ENCODE results near the gene MYH13. TPM values are rescaled to one million over a fixed set of nuclear protein-coding genes. Genes with fewer than 3 reads are reported as not detected.
A peak's percentile ranks its signal among the peaks of the same experiment; 100 is the strongest.

Gene MYH13
- total RNA-seq, 2 experiments from 2014 or later = not detected

- no peak for DNase-seq
- H3K9me3 Mint-ChIP-seq = peaks cover 2% of the 10 kb centered on the region
- ChIA-PET CTCF (no interaction called here), POLR2A (no interaction called here)
- no peaks in the 10 kb centered on the region for H3K36me3 Mint-ChIP-seq
- H3K27me3 Mint-ChIP-seq = peaks cover 4% of the 10 kb centered on the region
- no peak overlapping the region for H3K27ac Mint-ChIP-seq
- no peaks in the 10 kb centered on the region for H3K4me1 Mint-ChIP-seq (ENCODE audit: low read depth)
- intact Hi-C loops (cut with micrococcal nuclease) = no loop called here
- no peak overlapping the region for H3K4me3 Mint-ChIP-seq
Observed at GRCh38 chr17:10380631-10381408, 8.0 kb upstream of the MYH13 start.

DNA sequence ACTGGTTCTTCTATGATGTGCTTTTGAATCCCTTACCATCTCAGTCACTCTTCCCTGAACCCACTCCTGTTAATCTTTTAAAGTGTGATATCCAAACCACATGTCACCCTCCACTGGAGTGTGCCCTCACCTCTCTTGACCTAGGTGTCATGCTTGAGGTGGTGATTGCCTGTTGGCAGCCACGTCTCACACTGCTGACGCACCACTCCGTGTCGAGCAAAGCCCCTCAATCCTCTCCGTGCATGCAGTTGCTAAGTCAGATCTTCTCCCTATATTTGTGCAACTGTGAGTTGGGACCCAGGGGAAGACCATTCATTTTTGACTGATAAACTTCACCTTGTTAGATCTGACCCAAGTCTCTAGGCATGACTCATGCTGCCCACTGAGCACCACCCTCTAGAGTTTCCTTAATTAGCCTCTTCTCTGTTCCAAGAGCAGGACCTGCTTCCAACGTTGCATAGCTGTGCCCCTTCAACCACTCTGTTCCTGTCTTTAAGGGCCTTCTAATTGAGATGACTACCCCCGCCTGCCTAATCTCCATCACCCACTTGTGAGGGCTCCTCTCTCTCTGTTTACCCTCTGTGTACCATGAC lies 2.7 kb downstream of the MYH13 start:
- Mint-ChIP-seq H3K4me3 (no peak overlapping the region), H3K4me1 (ENCODE audit: low read depth) (no peaks in the 10 kb centered on the region), H3K27ac (no peak overlapping the region), H3K9me3 (no peaks in the 10 kb centered on the region), H3K36me3 (no peaks in the 10 kb centered on the region), H3K27me3 (no peaks in the 10 kb centered on the region)
- POLR2A ChIA-PET = no interaction called here
- no peak for DNase-seq
- CTCF ChIA-PET = no interaction called here
- intact Hi-C loops (cut with micrococcal nuclease) = no loop called here

DNA sequence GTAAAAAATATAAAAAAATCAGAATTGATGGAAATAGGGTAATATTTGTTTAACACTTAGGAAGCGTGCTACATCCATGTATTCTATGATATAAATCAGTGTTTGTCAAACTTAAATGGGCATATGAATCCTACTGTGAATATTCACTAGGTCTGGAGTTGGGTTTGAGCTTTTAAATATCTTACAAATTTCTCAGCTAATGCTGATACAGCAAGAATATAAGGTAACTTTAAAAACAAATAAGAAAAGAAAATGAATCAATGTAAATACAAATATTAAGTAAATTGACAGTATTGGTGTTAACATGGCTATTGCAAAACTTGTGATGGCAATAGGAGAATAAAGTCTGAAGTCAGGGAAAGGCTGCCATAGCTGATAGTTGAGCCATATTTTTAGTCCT lies 3.6 kb downstream of the MYH13 start:
- ChIA-PET CTCF (no interaction called here), POLR2A (no interaction called here)
- no peak overlapping the region for H3K4me3 Mint-ChIP-seq
- no peaks in the 10 kb centered on the region for H3K9me3 Mint-ChIP-seq
- no peaks in the 10 kb centered on the region for H3K4me1 Mint-ChIP-seq (ENCODE audit: low read depth)
- no peaks in the 10 kb centered on the region for H3K27me3 Mint-ChIP-seq
- DNase-seq = no peak
- no peak overlapping the region for H3K27ac Mint-ChIP-seq
- intact Hi-C loops (cut with micrococcal nuclease) = no loop called here
- no peaks in the 10 kb centered on the region for H3K36me3 Mint-ChIP-seq

DNA sequence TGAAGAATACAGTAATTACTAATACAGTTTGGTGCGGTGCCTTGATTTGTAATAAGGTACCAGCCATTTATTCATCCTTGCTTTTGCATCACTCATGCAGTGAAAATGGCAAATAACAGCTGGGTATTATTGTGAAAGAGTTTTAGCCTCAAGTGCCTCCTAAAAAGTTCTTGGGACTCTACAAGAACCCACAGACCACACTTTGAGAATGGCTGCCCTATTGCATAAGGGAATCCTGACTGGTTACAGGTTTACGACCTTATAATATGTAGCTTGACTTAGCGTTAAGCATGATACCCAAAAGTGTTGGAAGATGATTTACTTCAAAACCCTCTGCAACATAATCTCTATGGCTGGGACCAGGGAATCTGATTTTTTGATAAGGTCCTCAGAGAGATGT lies 4.2 kb downstream of the MYH13 start:
- H3K4me3 Mint-ChIP-seq = no peak overlapping the region
- no peak for DNase-seq
- intact Hi-C loops (cut with micrococcal nuclease) = no loop called here
- H3K36me3 Mint-ChIP-seq = no peaks in the 10 kb centered on the region
- no peak overlapping the region for H3K27ac Mint-ChIP-seq
- POLR2A ChIA-PET = no interaction called here
- H3K4me1 Mint-ChIP-seq (ENCODE audit: low read depth) = no peaks in the 10 kb centered on the region
- CTCF ChIA-PET = no interaction called here
- H3K27me3 Mint-ChIP-seq = no peaks in the 10 kb centered on the region
- H3K9me3 Mint-ChIP-seq = no peaks in the 10 kb centered on the region

DNA sequence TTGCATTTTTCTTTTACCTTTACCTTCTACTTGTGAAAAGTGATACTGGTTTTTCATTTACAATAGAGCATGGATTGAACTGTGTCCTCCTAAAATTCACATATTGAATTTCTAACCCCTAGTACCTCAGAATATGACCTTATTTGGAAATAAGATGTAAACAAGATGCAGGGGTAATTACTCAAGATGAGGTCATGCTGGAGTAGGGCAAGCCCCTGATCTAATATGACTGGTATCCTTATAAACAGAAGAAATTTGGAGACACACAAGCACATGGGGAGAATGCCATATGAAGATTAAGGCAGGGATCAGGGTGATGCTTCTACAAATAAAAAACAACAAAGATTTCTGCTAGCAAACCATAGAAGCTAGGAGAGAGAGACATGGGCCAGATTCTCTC lies 12.2 kb downstream of the MYH13 start:
- intact Hi-C loops (cut with micrococcal nuclease) = no loop called here
- no peak overlapping the region for H3K27ac Mint-ChIP-seq
- H3K4me1 Mint-ChIP-seq (ENCODE audit: low read depth) = no peaks in the 10 kb centered on the region
- no peak overlapping the region for H3K4me3 Mint-ChIP-seq
- ChIA-PET CTCF (no interaction called here), POLR2A (no interaction called here)
- no peaks in the 10 kb centered on the region for H3K9me3 Mint-ChIP-seq
- no peak for DNase-seq
- no peaks in the 10 kb centered on the region for H3K36me3 Mint-ChIP-seq
- no peaks in the 10 kb centered on the region for H3K27me3 Mint-ChIP-seq

- Mint-ChIP-seq H3K27me3 (no peaks in the 10 kb centered on the region), H3K4me1 (ENCODE audit: low read depth) (no peaks in the 10 kb centered on the region), H3K4me3 (no peak overlapping the region), H3K27ac (no peak overlapping the region), H3K9me3 (no peaks in the 10 kb centered on the region), H3K36me3 (no peaks in the 10 kb centered on the region)
- CTCF ChIA-PET = no interaction called here
- POLR2A ChIA-PET = no interaction called here
- DNase-seq = peak; percentile 30
- intact Hi-C loops (cut with micrococcal nuclease) = no loop called here
Observed at GRCh38 chr17:10357768-10358167, 15.0 kb downstream of the MYH13 start.

- Mint-ChIP-seq H3K9me3 (no peaks in the 10 kb centered on the region), H3K27ac (no peak overlapping the region), H3K4me3 (no peak overlapping the region), H3K27me3 (peaks cover 2% of the 10 kb centered on the region), H3K4me1 (ENCODE audit: low read depth) (no peaks in the 10 kb centered on the region), H3K36me3 (no peaks in the 10 kb centered on the region)
- intact Hi-C loops (cut with micrococcal nuclease) = no loop called here
- no peak for DNase-seq
- ChIA-PET CTCF (interaction anchor here (1.0 kb wide), 1 partner anchor 27 kb away, joined by 3 read pairs; no protein-coding TSS in a partner anchor), POLR2A (no interaction called here)
Observed at GRCh38 chr17:10354651-10355050, 18.2 kb downstream of the MYH13 start.

- Mint-ChIP-seq H3K36me3 (no peaks in the 10 kb centered on the region), H3K4me1 (ENCODE audit: low read depth) (no peaks in the 10 kb centered on the region), H3K27me3 (peaks cover 2% of the 10 kb centered on the region), H3K27ac (no peak overlapping the region), H3K4me3 (no peak overlapping the region), H3K9me3 (no peaks in the 10 kb centered on the region)
- DNase-seq = no peak
- ChIA-PET POLR2A (no interaction called here), CTCF (interaction anchor here (1.0 to 1.1 kb wide), 2 partner anchors 57 to 265 kb away, joined by 3 read pairs; no protein-coding TSS in a partner anchor)
- intact Hi-C loops (cut with micrococcal nuclease) = no loop called here
Observed at GRCh38 chr17:10352893-10353292, 19.9 kb downstream of the MYH13 start.

DNA sequence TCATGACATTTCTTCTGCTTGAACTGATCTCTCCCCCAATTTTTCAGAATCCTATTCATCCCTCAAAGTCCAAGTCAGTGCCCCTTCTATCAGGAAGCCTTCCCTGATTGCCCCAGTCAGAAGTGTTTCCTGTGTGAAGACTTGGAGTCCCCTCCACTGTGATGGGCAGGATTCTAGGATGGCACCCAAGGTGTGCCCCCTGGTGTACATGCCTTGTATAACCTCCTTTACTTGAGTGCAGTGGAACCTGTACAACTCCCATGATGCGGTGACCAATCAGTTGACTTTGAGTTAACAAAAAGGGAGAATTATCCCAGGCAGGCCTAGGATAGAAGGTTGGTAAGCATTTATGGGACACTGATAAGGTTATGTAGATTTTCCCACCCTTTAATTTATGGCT lies 23.4 kb downstream of the MYH13 start:
- CTCF ChIA-PET = no interaction called here
- H3K36me3 Mint-ChIP-seq = no peaks in the 10 kb centered on the region
- no peaks in the 10 kb centered on the region for H3K9me3 Mint-ChIP-seq
- intact Hi-C loops (cut with micrococcal nuclease) = no loop called here
- DNase-seq = no peak
- no peaks in the 10 kb centered on the region for H3K4me1 Mint-ChIP-seq (ENCODE audit: low read depth)
- H3K27me3 Mint-ChIP-seq = peaks cover 2% of the 10 kb centered on the region
- no peak overlapping the region for H3K27ac Mint-ChIP-seq
- POLR2A ChIA-PET = no interaction called here
- no peak overlapping the region for H3K4me3 Mint-ChIP-seq

DNA sequence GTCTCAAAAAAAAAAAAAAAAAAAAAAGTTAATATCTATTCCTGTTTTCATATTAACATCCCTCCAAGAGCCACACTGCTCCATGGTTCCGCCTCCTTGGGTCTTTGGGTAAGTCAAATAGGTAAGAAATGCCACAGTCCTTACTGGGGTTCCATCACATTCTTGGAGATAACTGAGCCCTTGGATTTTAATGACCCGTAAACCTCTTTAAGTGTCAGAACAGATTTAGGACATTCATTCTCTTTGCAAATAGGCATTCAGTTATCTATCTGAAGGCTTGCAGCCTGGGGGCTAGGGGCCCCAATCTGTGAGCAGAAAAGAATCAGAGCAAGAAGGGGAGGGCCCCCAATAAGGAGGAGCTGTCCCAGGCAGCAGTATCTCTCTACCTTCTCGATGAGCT lies 28.0 kb downstream of the MYH13 start:
- ChIA-PET POLR2A (no interaction called here), CTCF (no interaction called here)
- Mint-ChIP-seq H3K9me3 (no peaks in the 10 kb centered on the region), H3K4me1 (ENCODE audit: low read depth) (no peaks in the 10 kb centered on the region), H3K27ac (no peak overlapping the region), H3K4me3 (no peak overlapping the region), H3K36me3 (no peaks in the 10 kb centered on the region), H3K27me3 (peaks cover 8% of the 10 kb centered on the region)
- intact Hi-C loops (cut with micrococcal nuclease) = no loop called here
- no peak for DNase-seq

- ChIA-PET POLR2A (no interaction called here), CTCF (no interaction called here)
- H3K4me1 Mint-ChIP-seq (ENCODE audit: low read depth) = no peaks in the 10 kb centered on the region
- no peaks in the 10 kb centered on the region for H3K9me3 Mint-ChIP-seq
- H3K4me3 Mint-ChIP-seq = no peak overlapping the region
- intact Hi-C loops (cut with micrococcal nuclease) = no loop called here
- peaks cover 9% of the 10 kb centered on the region for H3K27me3 Mint-ChIP-seq
- H3K27ac Mint-ChIP-seq = no peak overlapping the region
- DNase-seq = no peak
- H3K36me3 Mint-ChIP-seq = no peaks in the 10 kb centered on the region
Observed at GRCh38 chr17:10339051-10339450, 33.8 kb downstream of the MYH13 start.

- Mint-ChIP-seq H3K4me3 (no peak overlapping the region), H3K9me3 (no peaks in the 10 kb centered on the region), H3K27me3 (peaks cover 9% of the 10 kb centered on the region), H3K27ac (no peak overlapping the region), H3K4me1 (ENCODE audit: low read depth) (no peaks in the 10 kb centered on the region), H3K36me3 (no peaks in the 10 kb centered on the region)
- ChIA-PET CTCF (no interaction called here), POLR2A (no interaction called here)
- no peak for DNase-seq
- intact Hi-C loops (cut with micrococcal nuclease) = no loop called here
Observed at GRCh38 chr17:10337976-10338375, 34.8 kb downstream of the MYH13 start.

GRCh38 chr17:10337136-10337535 lies 35.7 kb downstream of the MYH13 start:
- intact Hi-C loops (cut with micrococcal nuclease) = no loop called here
- H3K4me3 Mint-ChIP-seq = no peak overlapping the region
- peaks cover 6% of the 10 kb centered on the region for H3K27me3 Mint-ChIP-seq
- POLR2A ChIA-PET = no interaction called here
- H3K4me1 Mint-ChIP-seq (ENCODE audit: low read depth) = no peaks in the 10 kb centered on the region
- CTCF ChIA-PET = no interaction called here
- H3K9me3 Mint-ChIP-seq = no peaks in the 10 kb centered on the region
- no peaks in the 10 kb centered on the region for H3K36me3 Mint-ChIP-seq
- no peak overlapping the region for H3K27ac Mint-ChIP-seq
- DNase-seq = no peak

Measured in activated CD4-positive, alpha-beta memory T cell treated with anti-CD3 and anti-CD28 coated beads for 36 hours (primary cell).